GM18867 (cell line): ENCODE data around the gene GMPR2.
A peak's percentile ranks its signal among the peaks of the same experiment; 100 is the strongest.

Experiments used
- ATAC-seq: cut with Tn5 transposase; IDR thresholded peaks from one replicate; pipeline ENCODE4 v1.9.1; 2021; ENCODE audit warnings: mild to moderate bottlenecking, moderate library complexity; ENCODE audit not compliant: unreplicated experiment

Gene GMPR2

DNA sequence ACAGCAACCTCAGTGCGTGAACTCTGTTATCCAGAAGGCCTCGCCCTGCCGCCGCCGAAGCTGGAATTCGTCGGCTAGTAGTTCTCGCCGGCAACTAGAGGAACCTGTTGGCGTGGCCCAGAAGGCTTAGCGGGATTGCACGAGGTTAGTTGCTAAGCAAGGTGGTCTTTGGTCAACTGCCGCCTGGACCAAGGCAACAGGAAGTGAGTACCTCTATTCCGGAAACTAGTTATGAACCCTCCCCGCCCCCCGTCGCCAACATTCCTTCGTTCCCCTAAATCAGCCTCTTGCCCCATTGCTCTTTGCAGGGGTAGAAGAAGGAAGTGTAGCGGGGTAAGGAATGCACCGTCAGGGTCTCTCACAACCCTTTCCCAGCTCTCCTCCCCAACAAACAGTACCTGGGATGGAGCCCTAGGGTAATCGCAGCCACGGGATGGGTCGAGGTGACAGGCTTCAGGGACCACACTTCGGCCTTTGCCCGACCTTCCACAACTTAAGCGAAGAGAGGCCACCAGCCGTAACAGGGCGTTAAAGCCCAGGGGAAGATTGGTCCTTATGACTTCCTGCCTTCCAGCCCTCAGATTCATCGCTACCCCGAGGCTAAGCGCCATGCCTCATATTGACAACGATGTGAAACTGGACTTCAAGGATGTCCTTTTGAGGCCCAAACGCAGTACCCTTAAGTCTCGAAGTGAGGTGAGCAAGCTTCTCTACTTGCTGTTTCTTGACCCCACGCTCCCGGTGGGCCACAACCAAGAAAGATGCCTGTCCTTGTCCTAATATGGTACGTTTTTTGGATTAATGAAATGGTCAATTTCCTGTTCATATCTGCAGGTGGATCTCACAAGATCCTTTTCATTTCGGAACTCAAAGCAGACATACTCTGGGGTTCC lies at the start of gene GMPR2:
TSS of gene GMPR2 (plus strand) at position 285 of the 893 bp plus-strand sequence. CDS start at position 610, 325 bp downstream.
- peak; percentile 53 for ATAC-seq

GRCh38 chr14:24183014-24183481 lies 49.7 kb upstream of the GMPR2 start:
- no peak for ATAC-seq

GRCh38 chr14:24184104-24184970 lies 48.4 kb upstream of the GMPR2 start:
- no peak for ATAC-seq

GRCh38 chr14:24185026-24185425 lies 47.7 kb upstream of the GMPR2 start:
- no peak for ATAC-seq

DNA sequence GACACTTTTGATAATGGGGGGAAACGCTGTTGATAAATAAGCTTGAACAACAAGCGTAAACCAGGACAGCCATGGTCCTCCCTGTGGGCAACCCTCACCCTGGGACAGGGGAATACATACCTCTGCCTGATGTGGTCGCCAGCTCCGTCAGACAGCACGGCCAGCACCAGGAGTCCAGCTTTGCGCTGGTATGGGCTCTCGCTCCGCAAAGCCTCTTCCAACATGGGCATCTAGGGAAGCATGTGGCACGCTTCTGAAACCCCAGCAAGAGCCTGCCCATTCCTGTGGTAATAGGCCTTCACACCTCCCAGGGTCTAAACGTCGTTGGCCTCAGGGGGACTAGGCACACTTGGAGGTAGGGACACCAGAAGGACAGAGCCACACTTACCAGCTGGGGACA lies 47.0 kb upstream of the GMPR2 start:
- no peak for ATAC-seq

GRCh38 chr14:24186831-24187538 lies 45.7 kb upstream of the GMPR2 start:
- no peak for ATAC-seq

DNA sequence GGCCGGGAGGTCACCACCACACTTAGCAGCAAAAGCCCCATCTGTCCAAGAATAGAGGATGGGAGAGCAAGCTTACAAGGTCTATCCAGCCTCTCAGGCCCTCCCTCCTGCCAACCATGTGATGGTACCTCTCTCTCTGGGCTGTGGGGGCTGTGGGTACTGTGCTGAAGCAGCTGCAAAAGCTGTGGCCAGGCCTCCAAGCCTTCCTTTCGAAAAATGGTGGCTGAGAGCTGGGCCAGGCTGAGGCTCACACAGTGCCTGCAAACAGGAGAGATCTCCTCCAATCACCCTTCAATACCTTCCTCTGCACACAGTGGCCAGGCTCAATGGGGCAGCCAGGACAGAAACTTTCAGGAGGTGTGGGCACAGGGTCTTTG lies 45.2 kb upstream of the GMPR2 start:
- ATAC-seq, result no peak

DNA sequence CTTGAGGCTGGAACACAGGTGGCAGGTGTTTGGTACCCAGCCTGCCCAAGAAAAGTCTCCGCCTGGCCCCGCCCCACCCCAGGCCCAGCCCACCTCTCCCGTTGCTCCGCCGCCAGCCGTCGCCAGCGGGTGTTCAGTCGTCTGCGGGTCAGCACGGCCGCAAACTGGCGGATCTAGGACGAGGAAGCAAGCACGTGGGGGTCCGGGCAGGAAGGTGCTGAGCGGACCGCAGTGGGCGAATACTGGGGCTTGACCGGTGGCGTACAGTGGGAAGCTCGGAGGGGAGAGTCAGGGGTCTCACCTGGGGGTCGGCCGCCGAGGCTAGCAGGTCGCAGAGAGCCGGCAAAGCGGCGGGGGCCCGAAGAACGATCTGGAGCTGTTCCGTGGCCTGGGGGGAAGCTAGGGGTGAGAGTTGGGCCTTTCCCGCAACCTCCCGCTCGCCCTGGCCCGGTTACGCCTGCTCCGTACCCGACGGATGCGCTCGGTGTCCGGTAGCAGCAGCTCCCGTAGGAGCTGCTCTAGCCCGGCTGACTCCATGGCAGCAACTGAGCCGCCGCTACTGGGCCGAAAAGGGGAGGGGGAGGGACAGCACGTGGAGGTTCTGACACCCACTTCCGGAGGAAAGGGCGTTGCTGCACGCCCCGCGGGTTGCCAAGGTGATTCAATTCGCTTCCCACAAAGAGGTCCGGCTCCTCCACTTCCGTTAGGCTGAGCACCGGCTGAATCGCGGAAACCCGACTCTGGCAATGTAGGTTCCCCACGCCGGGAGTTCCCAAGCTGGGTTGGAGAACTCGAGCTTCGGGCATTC lies 44.3 kb upstream of the GMPR2 start, which contains the start of gene IPO4:
TSS of gene IPO4 (minus strand) at position 566 of the 808 bp plus-strand sequence. CDS start at position 537, 29 bp downstream.
- peak; percentile 89 for ATAC-seq

- no peak for ATAC-seq
Measured at GRCh38 chr14:24189059-24189375, 43.7 kb upstream of the GMPR2 start.

GRCh38 chr14:24189460-24189859 lies 43.3 kb upstream of the GMPR2 start:
- ATAC-seq, result no peak

DNA sequence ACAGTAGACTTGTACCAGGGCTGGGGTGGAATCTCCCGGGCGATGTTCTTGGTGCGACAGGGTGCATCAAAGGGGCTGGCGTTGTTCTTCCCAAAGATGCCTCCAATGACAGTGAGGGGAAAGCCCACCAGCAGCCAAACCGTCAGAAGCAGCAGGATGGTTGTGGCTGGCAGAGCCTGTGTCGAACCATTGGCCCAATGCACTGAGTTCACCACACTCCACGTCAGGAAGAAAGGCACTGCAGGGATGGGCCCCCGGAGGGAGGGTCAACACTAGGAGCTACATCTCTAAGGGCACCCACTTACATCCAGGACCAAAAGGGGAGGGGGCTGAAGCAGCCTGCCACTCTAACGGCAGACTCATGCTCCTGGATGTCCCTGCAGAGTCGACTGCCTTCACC lies 42.3 kb upstream of the GMPR2 start:
- no peak for ATAC-seq

- no peak for ATAC-seq
Measured at GRCh38 chr14:24192933-24193332, 39.8 kb upstream of the GMPR2 start.

- no peak for ATAC-seq
Measured at GRCh38 chr14:24194186-24194872, 38.4 kb upstream of the GMPR2 start.

DNA sequence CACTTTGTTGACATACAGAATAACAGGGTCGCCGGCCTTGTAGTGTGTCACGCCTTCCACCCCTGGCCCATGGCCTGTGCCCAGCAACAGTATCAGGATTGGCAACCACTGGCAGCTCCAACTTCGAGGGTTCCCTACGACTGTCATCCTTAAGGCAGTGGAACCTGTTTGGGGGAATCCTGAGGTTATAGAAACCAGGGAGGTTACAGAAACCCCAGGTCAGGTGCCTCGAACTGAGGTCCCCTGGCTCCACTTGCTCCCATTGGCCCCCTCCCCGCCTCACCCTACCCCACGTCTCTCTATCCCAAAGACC lies 37.9 kb upstream of the GMPR2 start:
- no peak for ATAC-seq

GRCh38 chr14:24195186-24196070 lies 37.3 kb upstream of the GMPR2 start, which contains the start of gene TM9SF1:
Gene TM9SF1 (minus strand): TSS chr14:24195441. CDS start chr14:24195019, 422 bp downstream.
- ATAC-seq, result peak; percentile 81

DNA sequence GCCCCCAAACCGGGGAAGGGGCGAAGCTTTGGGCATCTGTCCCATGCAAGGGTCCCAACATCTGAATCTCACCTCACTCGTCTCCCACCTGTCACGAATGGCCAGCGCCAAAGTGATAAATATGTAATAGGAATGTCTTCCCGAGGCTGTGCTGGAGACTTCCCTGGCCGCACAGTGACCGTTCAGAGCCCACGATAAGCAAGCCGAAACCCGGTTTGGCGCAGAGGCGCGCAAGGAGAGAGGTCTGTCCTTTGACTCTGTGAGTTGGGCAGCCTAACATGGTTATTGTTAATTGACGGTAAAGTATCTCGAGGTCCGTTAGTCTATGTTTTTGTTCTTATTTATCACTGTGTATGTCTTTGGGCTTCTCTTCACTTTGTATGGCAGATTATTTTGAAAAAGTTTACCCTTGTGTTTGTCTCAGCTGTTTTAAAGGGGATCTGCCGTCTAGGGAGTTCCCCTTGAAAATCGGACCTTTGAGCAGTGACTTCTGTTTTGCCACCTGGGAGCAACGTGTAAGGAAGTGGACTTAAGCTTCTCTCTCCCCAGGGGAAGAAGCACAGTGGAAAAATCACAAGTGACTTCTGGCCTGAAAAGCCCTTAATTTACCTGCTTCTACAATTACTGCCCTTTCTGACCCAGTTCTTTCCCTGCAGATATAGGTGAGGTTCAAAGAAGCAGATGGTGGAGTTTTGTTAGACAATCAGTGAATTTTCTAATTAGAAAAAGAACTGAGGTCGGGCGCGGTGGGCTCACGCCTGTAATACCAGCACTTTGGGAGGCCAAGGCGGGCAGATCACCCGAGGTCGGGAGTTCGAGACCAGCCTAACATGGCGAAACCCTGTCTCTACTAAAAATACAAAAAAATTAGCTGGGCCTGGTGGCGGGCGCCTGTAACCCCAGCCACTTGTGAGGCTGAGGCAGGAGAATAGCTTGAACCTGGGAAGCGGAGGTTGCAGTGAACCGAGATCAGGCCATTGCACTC lies 36.4 kb upstream of the GMPR2 start:
- ATAC-seq, result peak; percentile 24

GRCh38 chr14:24197056-24197450 lies 35.7 kb upstream of the GMPR2 start:
- no peak for ATAC-seq
